GM10248 (cell line): ENCODE measurements around the gene STK17A.

Experiments
- CTCF ChIA-PET: fragments of 300-600 bp; sonication (Branson Sonifier 250); formaldehyde crosslinking; extraction: SDS; loops from one replicate; lab custom pipeline; 2021; ENCODE audit warnings: antibody characterized with exemption; lab: Yijun Ruan, JAX
- POLR2A ChIA-PET: fragments of 350-650 bp; sonication (Branson Sonifier 250); formaldehyde crosslinking; extraction: SDS; loops from one replicate; lab custom pipeline; 2020; ENCODE audit warnings: antibody characterized with exemption; lab: Yijun Ruan, JAX
- DNase-seq: peaks from one replicate; pipeline ENCODE4 v3.0.0; 2012; ENCODE audit errors: extremely low spot score
- TF ChIP-seq, protein P1 (sequence below): IDR thresholded peaks from 2 replicates; pipeline ENCODE4 v1.5.1; 2012; ENCODE audit warnings: mild to moderate bottlenecking, low read depth; ENCODE audit errors: extremely low read depth, missing control alignments, control extremely low read depth

STK17A gene

DNA sequence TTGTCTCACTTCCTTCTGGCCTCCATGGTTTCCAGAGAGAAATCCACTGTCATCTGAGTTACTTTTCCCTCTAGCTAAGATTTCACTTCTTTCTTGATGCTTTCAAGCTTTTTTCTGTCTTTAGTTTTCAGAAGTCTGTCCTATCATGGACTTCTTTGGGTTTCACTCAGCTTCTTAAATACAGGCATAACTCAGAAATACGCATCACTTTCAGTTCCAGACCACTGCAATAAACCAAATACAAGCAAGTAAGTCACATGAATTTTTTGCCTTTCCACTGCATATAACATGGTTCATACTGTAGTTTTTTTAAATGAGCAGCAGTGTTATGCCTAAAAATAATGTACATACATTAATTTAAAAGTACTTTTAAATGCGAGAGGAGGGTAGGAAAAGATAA, 48.7 kb downstream of the STK17A start:
- TF ChIP-seq, protein P1, sequence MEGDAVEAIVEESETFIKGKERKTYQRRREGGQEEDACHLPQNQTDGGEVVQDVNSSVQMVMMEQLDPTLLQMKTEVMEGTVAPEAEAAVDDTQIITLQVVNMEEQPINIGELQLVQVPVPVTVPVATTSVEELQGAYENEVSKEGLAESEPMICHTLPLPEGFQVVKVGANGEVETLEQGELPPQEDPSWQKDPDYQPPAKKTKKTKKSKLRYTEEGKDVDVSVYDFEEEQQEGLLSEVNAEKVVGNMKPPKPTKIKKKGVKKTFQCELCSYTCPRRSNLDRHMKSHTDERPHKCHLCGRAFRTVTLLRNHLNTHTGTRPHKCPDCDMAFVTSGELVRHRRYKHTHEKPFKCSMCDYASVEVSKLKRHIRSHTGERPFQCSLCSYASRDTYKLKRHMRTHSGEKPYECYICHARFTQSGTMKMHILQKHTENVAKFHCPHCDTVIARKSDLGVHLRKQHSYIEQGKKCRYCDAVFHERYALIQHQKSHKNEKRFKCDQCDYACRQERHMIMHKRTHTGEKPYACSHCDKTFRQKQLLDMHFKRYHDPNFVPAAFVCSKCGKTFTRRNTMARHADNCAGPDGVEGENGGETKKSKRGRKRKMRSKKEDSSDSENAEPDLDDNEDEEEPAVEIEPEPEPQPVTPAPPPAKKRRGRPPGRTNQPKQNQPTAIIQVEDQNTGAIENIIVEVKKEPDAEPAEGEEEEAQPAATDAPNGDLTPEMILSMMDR = no peak
- DNase-seq = no peak
- ChIA-PET POLR2A (no interaction called here), CTCF (interaction anchor here (1.0 to 5.1 kb wide), 5 partner anchors 11 to 68 kb away, joined by 3 to 28 read pairs (median 9); partner anchors contain the start of gene STK17A)

DNA sequence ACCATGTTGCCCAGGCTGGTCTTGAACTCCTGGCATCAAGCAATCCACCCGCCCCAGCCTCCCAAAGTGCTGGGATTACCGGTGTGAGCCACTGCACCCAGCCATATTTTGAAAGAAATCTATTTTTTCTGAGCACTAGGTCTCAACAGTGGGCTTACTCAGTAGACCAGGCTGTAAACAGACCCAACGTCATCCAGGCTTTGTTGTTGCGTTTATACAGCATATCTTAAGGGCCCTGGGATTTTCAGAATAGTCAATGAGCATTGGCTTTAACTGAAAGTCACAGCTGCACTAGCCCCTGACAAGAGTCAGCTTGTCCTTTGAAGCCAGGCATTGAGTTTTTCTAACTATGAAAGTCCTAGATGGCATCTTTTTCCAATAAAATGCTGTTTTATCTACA, 49.8 kb downstream of the STK17A start:
- CTCF ChIA-PET = interaction anchor here (1.2 to 5.1 kb wide), 5 partner anchors 11 to 67 kb away, joined by 3 to 28 read pairs (median 9); partner anchors contain the start of gene STK17A
- POLR2A ChIA-PET = interaction anchor here (1.8 kb wide), 1 partner anchor 50 kb away, joined by 7 read pairs; the partner anchor contains the start of gene STK17A
- TF ChIP-seq, protein P1 = no peak

DNA sequence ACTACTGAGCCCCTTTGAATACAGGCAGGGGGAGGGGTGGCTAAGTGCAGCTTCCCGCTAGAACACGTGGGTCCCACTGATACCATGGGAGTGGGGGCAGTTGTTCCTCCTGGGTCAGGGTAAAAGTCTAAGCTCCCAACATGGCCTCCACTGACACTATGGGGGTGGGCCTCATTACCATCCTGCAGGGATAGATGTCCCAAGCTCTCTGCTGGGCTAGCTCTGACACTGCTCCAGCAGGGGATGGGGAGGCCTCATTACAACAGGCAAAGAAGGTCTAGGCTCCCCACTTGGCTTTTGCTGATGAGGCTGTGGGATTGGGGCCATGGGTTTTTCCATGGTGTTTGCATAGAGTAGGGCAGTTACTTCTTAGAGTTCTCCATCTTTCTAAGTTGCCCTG, 51.5 kb downstream of the STK17A start:
- POLR2A ChIA-PET = interaction anchor here (1.8 kb wide), 1 partner anchor 52 kb away, joined by 7 read pairs; the partner anchor contains the start of gene STK17A
- CTCF ChIA-PET = interaction anchor here (1.1 to 1.3 kb wide), 6 partner anchors 10 to 205 kb away, joined by 3 to 4 read pairs (median 4); no protein-coding TSS in a partner anchor
- TF ChIP-seq, protein P1 = no peak
- DNase-seq = no peak

More for the DNA sequence above, 49.8 kb downstream of the STK17A start:
- DNase-seq = no peak

DNA sequence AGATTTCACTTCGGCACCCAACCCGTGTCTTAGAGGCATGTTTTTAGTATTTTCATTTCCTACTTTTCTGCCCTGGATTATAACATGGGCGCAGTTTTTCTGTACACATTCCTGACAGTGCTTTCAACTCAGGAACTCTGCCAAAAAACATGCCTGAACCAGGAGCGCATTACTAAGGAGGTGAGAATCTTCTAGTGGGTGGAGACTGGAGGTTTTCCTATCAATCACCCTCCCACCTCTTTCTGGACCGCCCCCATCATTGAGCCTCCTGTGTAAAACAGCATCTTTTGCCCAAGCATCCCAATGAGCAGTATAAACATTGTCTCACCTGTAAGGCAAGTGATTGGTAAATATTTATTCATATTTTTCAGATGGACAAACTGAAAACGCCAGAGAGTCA, 53.2 kb downstream of the STK17A start:
- CTCF ChIA-PET = no interaction called here

DNA sequence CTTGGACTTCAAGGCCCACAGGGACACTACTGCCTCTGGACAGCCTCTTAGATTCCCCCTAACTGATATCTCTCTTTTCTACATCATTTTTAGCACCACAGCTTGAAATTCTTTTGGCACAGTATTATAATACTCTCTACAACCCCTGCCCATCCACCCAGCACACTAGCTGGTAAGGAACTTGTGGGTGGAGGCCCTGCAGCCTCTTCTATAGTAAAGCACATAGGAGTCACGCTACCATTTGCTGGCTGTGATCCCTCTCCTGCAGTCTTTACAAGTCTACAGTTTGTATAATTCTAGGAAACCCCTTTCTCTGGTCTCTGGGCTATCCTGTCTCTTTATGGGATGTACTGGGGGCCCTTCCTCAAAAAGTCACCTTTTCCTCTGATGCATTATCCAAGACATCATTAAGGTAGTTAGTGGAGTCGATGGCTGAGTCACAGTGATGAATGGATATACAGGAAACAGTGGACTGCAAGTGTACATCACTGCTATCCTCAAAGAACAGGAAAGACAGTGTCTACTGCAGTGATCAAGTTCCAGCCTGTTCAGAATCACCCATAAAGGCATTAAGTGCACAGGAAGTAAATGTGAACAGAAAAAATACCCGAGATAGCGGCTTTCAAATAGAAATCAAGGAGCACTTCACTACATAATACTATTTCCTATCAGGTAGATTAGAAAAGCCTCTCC, 54.4 kb downstream of the STK17A start:
- DNase-seq = no peak
- ChIA-PET CTCF (interaction anchor here (0.6 to 3.1 kb wide), 5 partner anchors 11 to 242 kb away, joined by 3 to 22 read pairs (median 5); no protein-coding TSS in a partner anchor), POLR2A (no interaction called here)
- TF ChIP-seq, protein P1 = no peak

More for the DNA sequence above, 53.2 kb downstream of the STK17A start:
- TF ChIP-seq, protein P1 = no peak
- POLR2A ChIA-PET = no interaction called here
- DNase-seq = no peak

DNA sequence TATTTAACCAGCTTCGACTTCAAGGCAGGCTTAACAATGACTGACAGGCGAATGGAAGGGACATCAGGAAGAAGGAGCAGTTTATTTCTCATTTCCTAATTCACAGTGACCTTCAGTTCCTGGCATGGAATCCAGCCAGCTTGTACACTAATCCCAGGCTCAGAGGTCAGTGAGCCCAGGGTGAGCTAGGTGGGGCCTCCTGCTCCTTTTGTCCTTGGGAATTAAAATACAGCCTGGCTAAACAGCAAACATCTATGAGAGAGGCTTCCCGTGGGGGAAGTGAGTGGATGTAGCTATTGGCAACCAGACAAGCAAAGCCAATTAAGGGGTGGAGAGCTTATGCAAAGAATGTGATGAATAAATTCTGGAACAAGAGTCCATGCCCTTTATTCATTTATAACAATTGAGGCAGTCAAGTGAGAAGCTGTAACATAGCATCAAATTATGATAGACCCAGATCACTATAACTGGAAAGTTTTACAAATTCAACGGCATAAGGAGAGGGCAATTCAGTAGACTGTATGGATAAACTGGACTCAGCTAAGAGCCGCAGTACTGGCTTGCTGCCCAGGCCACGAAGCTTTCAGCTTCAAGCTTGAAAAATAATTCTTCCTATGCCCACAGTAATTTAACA, 57.1 kb downstream of the STK17A start:
- TF ChIP-seq, protein P1 = no peak
- POLR2A ChIA-PET = no interaction called here
- CTCF ChIA-PET = interaction anchor here (1.0 to 3.3 kb wide), 10 partner anchors 19 to 68 kb away, joined by 3 to 26 read pairs (median 4); partner anchors contain the start of gene STK17A
- no peak for DNase-seq
